ENCODE measurements around the gene KIF26B. TPM values are rescaled to one million over a fixed set of nuclear protein-coding genes. Genes with fewer than 3 reads are reported as not detected.
"Not testable (repeated sequence)": the region's sequence is repeated elsewhere in the genome, so short reads cannot be mapped to it uniquely, and the experiment has no call there.

The KIF26B gene
- total and polyA plus RNA-seq, 8 donors: 0.27 to 4.5 (median 0.63) TPM

DNA sequence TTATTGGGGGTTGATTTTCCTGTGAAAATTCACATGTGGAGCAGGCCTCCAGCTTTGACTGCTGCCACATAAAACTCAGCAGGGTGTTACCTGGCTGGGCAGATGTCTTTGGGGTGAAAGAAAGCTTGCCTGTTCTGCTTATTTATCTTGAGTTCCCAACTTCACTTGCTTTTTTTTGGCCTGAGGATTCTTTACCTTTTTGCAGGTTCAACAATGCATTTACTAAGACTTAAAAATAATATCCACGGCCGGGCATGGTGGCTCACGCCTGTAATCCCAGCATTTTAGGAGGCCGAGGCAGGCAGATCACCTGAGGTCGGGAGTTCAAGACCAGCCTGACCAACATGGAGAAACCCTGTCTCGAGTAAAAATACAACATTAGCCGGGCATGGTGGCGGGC is 509.1 kb downstream of the KIF26B start:
- Histone ChIP-seq H3K27me3 (no peaks in the 10 kb centered on the region), H3K4me1 (no peaks in the 10 kb centered on the region), H3K36me3 (no peaks in the 10 kb centered on the region), H3K4me3 (no peak overlapping the region), H3K27ac (no peak overlapping the region), H3K9me3 (no peaks in the 10 kb centered on the region)
- DNase-seq (no peak), ATAC-seq (no peak), FAIRE-seq (no peak)
- WGBS, 2 donors: 86 to 90% methylated on average over 8 of the region's 8 CpGs
- TF ChIP-seq, protein P1, sequence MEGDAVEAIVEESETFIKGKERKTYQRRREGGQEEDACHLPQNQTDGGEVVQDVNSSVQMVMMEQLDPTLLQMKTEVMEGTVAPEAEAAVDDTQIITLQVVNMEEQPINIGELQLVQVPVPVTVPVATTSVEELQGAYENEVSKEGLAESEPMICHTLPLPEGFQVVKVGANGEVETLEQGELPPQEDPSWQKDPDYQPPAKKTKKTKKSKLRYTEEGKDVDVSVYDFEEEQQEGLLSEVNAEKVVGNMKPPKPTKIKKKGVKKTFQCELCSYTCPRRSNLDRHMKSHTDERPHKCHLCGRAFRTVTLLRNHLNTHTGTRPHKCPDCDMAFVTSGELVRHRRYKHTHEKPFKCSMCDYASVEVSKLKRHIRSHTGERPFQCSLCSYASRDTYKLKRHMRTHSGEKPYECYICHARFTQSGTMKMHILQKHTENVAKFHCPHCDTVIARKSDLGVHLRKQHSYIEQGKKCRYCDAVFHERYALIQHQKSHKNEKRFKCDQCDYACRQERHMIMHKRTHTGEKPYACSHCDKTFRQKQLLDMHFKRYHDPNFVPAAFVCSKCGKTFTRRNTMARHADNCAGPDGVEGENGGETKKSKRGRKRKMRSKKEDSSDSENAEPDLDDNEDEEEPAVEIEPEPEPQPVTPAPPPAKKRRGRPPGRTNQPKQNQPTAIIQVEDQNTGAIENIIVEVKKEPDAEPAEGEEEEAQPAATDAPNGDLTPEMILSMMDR (IDR thresholded peaks at IDR 0.05): no peak
- intact Hi-C loops (cut with DNase I): no loop called here

DNA sequence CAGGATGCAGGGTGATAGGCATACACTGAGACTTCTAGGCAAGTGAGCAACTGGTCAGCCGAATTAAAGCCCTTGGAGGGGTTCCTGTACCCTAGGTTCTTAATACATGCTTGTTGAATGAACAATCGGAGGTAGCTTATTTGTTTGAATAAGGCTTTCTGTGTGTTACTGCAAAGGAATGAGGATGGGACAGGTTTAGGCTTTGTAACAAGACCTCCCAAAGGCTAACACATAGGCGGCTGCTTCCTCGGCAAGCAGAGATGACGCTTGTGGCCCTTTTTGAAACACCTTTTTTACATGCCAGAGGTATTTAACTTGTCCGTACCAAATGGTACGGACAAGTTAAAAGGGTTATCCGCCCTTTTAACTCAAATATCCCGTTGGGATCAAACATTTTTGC is 511.6 kb downstream of the KIF26B start:
- no peaks in the 10 kb centered on the region for H3K27me3 ChIP-seq
- TF ChIP-seq, protein P1 (IDR thresholded peaks at IDR 0.05): no peak
- H3K36me3 ChIP-seq: no peaks in the 10 kb centered on the region
- DNase-seq (no peak), ATAC-seq (no peak), FAIRE-seq (no peak)
- no peak overlapping the region for H3K4me3 ChIP-seq
- intact Hi-C loops (cut with DNase I): no loop called here
- H3K4me1 ChIP-seq: no peaks in the 10 kb centered on the region
- WGBS, 2 donors: 79 to 87% methylated on average over 9 of the region's 9 CpGs
- H3K9me3 ChIP-seq: no peaks in the 10 kb centered on the region
- H3K27ac ChIP-seq: no peak overlapping the region

DNA sequence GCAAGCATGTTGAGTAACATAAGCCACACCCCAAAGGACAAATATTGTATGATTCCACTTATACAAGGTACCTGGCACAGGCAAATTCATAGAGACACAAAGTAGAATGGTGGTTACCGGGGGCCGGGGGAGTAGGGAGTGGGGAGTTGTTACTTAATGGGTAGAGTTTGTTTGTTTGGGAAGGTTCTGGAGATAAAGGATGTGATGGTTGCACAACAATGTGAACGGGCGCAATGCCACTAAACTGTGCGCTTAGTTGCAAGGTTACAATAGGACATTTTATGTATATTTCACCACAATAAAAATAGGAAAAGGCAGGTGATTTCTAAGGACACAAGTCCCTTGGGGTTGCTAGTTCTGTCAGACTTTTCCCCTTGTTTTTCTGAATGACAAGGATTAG is 516.6 kb downstream of the KIF26B start:
- Histone ChIP-seq H3K27ac (no peak overlapping the region), H3K36me3 (no peaks in the 10 kb centered on the region), H3K9me3 (no peaks in the 10 kb centered on the region), H3K4me1 (no peaks in the 10 kb centered on the region), H3K4me3 (no peak overlapping the region), H3K27me3 (no peaks in the 10 kb centered on the region)
- FAIRE-seq (no peak), ATAC-seq (no peak), DNase-seq (no peak)
- TF ChIP-seq, protein P1 (IDR thresholded peaks at IDR 0.05): no peak
- intact Hi-C loops (cut with DNase I): no loop called here
- 85 to 87% methylated on average over 5 of the region's 5 CpGs for WGBS, 2 donors

DNA sequence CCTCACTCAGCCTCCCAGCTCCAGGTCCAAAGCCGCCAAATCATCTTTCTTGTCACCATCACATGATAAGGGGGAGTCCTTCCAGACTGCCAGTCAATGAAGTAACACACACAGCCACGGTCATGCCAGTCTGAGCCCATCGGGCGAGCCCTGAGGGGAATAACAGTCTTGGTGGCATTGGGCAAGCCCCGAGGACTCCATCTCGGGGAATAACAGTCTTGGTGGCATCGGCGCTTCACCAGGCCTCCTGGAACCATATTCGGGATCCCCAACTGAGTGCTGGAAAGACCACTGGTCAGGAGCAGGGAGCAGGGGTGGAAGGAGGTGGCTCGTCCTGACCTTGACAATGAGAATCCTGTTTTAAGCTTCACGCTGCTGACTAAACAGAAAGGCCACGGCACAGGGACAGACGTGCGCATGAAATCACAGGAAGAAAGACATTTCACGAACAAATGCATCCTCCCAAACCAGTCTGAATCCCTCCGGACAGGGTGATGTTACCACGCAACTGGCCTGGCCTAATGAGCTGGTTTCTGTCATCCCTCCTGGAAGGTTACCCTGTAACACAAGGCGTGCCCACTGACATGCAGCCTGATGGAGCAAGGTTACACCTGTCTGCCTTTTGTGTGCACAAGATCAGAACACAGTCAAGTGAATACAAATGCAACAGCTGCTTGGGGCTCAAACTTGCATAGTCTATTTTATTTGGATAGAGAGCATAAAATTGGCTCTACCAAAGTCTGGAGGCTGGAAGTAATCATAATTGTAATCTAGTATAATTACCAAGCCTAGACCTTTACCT is 517.4 kb downstream of the KIF26B start:
- intact Hi-C loops (cut with DNase I): no loop called here
- TF ChIP-seq, protein P1 (IDR thresholded peaks at IDR 0.05): no peak
- WGBS, 2 donors: 85 to 90% methylated on average over 18 of the region's 18 CpGs
- FAIRE-seq (no peak), ATAC-seq (peak in 2 of 4 donors; percentile 49 to 52), DNase-seq (no peak)
- Histone ChIP-seq H3K27ac (no peak overlapping the region), H3K27me3 (no peaks in the 10 kb centered on the region), H3K4me3 (no peak overlapping the region), H3K4me1 (no peaks in the 10 kb centered on the region), H3K9me3 (no peaks in the 10 kb centered on the region), H3K36me3 (no peaks in the 10 kb centered on the region)

DNA sequence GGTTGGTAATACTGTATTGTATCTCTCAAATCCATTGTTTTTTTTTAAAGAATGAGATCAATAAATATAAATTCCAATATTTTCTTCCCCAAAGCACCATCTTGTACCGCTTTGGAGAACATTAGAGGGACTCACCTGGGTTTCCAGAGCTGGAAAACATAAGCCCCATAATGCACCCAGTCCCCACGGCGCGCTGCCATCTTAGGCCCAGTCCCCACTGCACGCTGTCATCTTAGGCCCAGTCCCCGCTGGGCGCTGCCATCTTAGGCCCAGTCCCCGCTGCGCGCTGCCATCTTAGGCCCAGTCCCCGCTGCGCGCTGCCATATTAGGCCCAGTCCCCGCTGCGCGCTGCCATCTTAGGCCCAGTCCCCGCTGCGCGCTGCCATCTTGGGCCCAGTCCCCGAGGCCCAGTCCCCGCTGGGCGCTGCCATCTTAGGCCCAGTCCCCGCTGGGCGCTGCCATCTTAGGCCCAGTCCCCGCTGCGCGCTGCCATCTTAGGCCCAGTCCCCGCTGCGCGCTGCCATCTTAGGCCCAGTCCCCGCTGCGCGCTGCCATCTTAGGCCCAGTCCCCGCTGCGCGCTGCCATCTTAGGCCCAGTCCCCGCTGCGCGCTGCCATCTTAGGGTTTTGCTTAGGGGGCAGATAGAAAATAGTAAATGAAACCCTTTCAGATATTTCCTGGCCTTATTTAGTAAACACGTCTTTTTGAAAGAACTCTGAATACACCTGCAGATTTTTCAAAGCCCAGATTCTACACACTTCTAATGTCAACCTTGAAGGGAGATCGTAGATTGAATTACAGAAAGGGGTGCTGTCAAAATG is 518.3 kb downstream of the KIF26B start:
- H3K36me3 ChIP-seq; FAIRE-seq; ATAC-seq; intact Hi-C loops (cut with DNase I); H3K4me1 ChIP-seq; H3K27me3 ChIP-seq; H3K27ac ChIP-seq; DNase-seq; H3K4me3 ChIP-seq; H3K9me3 ChIP-seq: not testable (repeated sequence)
- WGBS, 2 donors: 88 to 94% methylated on average over 34 to 41 of the region's 41 CpGs

Measured in pancreas (tissue), 10 donors.